MM.1S (cell line): Measurements from ENCODE around the gene GLRX2.
A peak's percentile ranks its signal among the peaks of the same experiment; 100 is the strongest.

ENCODE experiments used
- DNase-seq: peaks from one replicate; pipeline ENCODE4 v3.0.0-alpha.2; 2015
- H2AFZ ChIP-seq: fragments of 300-600 bp; sonication (generic); 2 replicates; pipeline ENCODE4 v1.6.0; 2016; ENCODE audit warnings: antibody characterized with exemption, low read length
- H3F3A ChIP-seq: fragments of 300-600 bp; sonication (generic); 2 replicates; pipeline ENCODE4 v1.6.1; 2016; ENCODE audit warnings: mild to moderate bottlenecking, antibody characterized with exemption, low read length, moderate library complexity, mixed read lengths; ENCODE audit not compliant: insufficient read depth
- H3K27ac ChIP-seq: fragments of 300-600 bp; sonication (generic); 2 replicates; pipeline ENCODE4 v1.5.1; 2016; ENCODE audit warnings: mild to moderate bottlenecking, low read length
- H3K27me3 ChIP-seq: fragments of 300-600 bp; sonication (generic); replicated peaks from 2 replicates; pipeline ENCODE4 v1.6.0; 2016; ENCODE audit warnings: low read length; ENCODE audit not compliant: insufficient read depth
- H3K36me3 ChIP-seq: fragments of 300-600 bp; sonication (generic); replicated peaks from 2 replicates; pipeline ENCODE4 v1.6.1; 2016; ENCODE audit warnings: mild to moderate bottlenecking, low read length, mixed read lengths; ENCODE audit not compliant: insufficient read depth
- H3K4me1 ChIP-seq: fragments of 300-600 bp; sonication (generic); 2 replicates; pipeline ENCODE4 v1.6.1; 2016; ENCODE audit warnings: low read length, mixed read lengths
- H3K4me2 ChIP-seq: fragments of 300-600 bp; sonication (generic); 2 replicates; pipeline ENCODE4 v1.6.0; 2016; ENCODE audit warnings: low read depth, low read length
- H3K4me3 ChIP-seq: fragments of 300-600 bp; sonication (generic); 2 replicates; pipeline ENCODE4 v1.5.1; 2016; ENCODE audit warnings: low read length, mixed read lengths
- H3K79me2 ChIP-seq: fragments of 300-600 bp; sonication (generic); 2 replicates; pipeline ENCODE4 v1.6.1; 2016; ENCODE audit warnings: mixed run types, low read length, mixed read lengths
- H3K9ac ChIP-seq: fragments of 300-600 bp; sonication (generic); 2 replicates; pipeline ENCODE4 v1.6.1; 2016; ENCODE audit warnings: low read length, mixed read lengths
- H3K9me2 ChIP-seq: fragments of 300-600 bp; sonication (generic); replicated peaks from 2 replicates; pipeline ENCODE4 v1.6.1; 2016; ENCODE audit warnings: mild to moderate bottlenecking, low read length, mixed read lengths; ENCODE audit not compliant: insufficient read depth
- H3K9me3 ChIP-seq: fragments of 300-600 bp; sonication (generic); replicated peaks from 2 replicates; pipeline ENCODE4 v1.6.1; 2016; ENCODE audit warnings: mild to moderate bottlenecking, low read length, mixed read lengths; ENCODE audit not compliant: insufficient read depth
- H4K20me1 ChIP-seq: fragments of 300-600 bp; sonication (generic); 2 replicates; pipeline ENCODE4 v1.6.1; 2016; ENCODE audit warnings: mild to moderate bottlenecking, low read length, moderate library complexity, mixed read lengths; ENCODE audit not compliant: insufficient read depth
- CTCF ChIP-seq: fragments of 300-600 bp; sonication (generic); IDR thresholded peaks from 2 replicates; pipeline ENCODE4 v1.5.1; 2016; ENCODE audit warnings: antibody characterized with exemption, low read length, mixed read lengths
- EZH2 ChIP-seq: fragments of 300-600 bp; sonication (generic); optimal IDR thresholded peaks from 2 replicates; pipeline ENCODE3; 2017; ENCODE audit warnings: low read depth, mild to moderate bottlenecking, antibody characterized with exemption, low read length, mixed read lengths
- EZH2phosphoT487 ChIP-seq: fragments of 300-600 bp; sonication (generic); IDR thresholded peaks from 2 replicates; pipeline ENCODE4 v1.6.1; 2018; ENCODE audit warnings: antibody characterized with exemption, low read length

Gene GLRX2

GRCh38 chr1:193070386-193070753, 34.8 kb downstream of the GLRX2 start:
- Histone ChIP-seq H3K4me2 (peak overlapping the region; percentile 47), H3K79me2 (peaks cover 71% of the 10 kb centered on the region)

GRCh38 chr1:193069748-193070385, 35.3 kb downstream of the GLRX2 start:
- peak overlapping the region; percentile 48; the same call in 1 of the 2 replicates for H3K27ac ChIP-seq
- peaks cover 74% of the 10 kb centered on the region for H3K79me2 ChIP-seq
- no peaks in the 10 kb centered on the region for H3K36me3 ChIP-seq
- H3K4me2 ChIP-seq: peak overlapping the region; percentile 47
- no peaks in the 10 kb centered on the region for H3K9me3 ChIP-seq
- H3K27me3 ChIP-seq: no peaks in the 10 kb centered on the region
- no peak overlapping the region for H2AFZ ChIP-seq
- DNase-seq: peak; percentile 40
- no peaks in the 10 kb centered on the region for H4K20me1 ChIP-seq
- 0 out of 2 replicates have a peak overlapping the region, but pooled peaks have one; percentile 8 for H3K4me3 ChIP-seq
- TF ChIP-seq EZH2: no peak
- TF ChIP-seq EZH2phosphoT487: no peak
- TF ChIP-seq CTCF: peak; percentile 76
- no peaks in the 10 kb centered on the region for H3K9me2 ChIP-seq
- H3F3A ChIP-seq: peaks cover 9% of the 10 kb centered on the region
- 0 out of 2 replicates have a peak overlapping the region, but pooled peaks have one; percentile 2 for H3K9ac ChIP-seq
- H3K4me1 ChIP-seq: peaks cover 24% of the 10 kb centered on the region

More at GRCh38 chr1:193070386-193070753, 34.8 kb downstream of the GLRX2 start:
- Histone ChIP-seq H3K9ac (0 out of 2 replicates have a peak overlapping the region, but pooled peaks have one; percentile 2), H4K20me1 (no peaks in the 10 kb centered on the region), H3K4me1 (peaks cover 24% of the 10 kb centered on the region), H3K27me3 (no peaks in the 10 kb centered on the region), H3K36me3 (no peaks in the 10 kb centered on the region), H3K9me2 (no peaks in the 10 kb centered on the region), H3K27ac (peak overlapping the region; percentile 48; the same call in 1 of the 2 replicates), H3F3A (peaks cover 9% of the 10 kb centered on the region), H2AFZ (no peak overlapping the region), H3K4me3 (0 out of 2 replicates have a peak overlapping the region, but pooled peaks have one; percentile 8), H3K9me3 (no peaks in the 10 kb centered on the region)
- TF ChIP-seq EZH2phosphoT487: no peak
- no peak for TF ChIP-seq EZH2
- no peak for TF ChIP-seq CTCF
- peak; percentile 50 for DNase-seq

GRCh38 chr1:193068013-193068412, 37.2 kb downstream of the GLRX2 start:
- TF ChIP-seq CTCF (no peak), EZH2phosphoT487 (no peak), EZH2 (no peak)
- H3K4me2 ChIP-seq: no peak overlapping the region

More at GRCh38 chr1:193068013-193068412, 37.2 kb downstream of the GLRX2 start:
- Histone ChIP-seq H3K27me3 (no peaks in the 10 kb centered on the region), H3F3A (peaks cover 9% of the 10 kb centered on the region), H3K9me2 (no peaks in the 10 kb centered on the region), H3K4me1 (peaks cover 29% of the 10 kb centered on the region), H3K27ac (no peak overlapping the region), H2AFZ (no peak overlapping the region), H3K9me3 (no peaks in the 10 kb centered on the region), H3K36me3 (no peaks in the 10 kb centered on the region), H3K9ac (no peak overlapping the region), H4K20me1 (no peaks in the 10 kb centered on the region), H3K79me2 (peaks cover 86% of the 10 kb centered on the region), H3K4me3 (no peak overlapping the region)
- no peak for DNase-seq
